A673 (cell line): ENCODE data around the gene CDR2.

Source experiments
- CTCF ChIP-seq: fragments of 300-800, 200-600 bp; sonication (generic); conservative IDR thresholded peaks from 2 replicates; pipeline ENCODE4 v1.5.1; 2017; ENCODE audit warnings: low read depth, mild to moderate bottlenecking, antibody characterized with exemption, low read length, moderate library complexity, mixed read lengths
- EZH2 ChIP-seq: fragments of 200-600 bp; sonication (generic); IDR thresholded peaks from 2 replicates; pipeline ENCODE4 v1.6.1; 2017; ENCODE audit warnings: borderline replicate concordance, low read depth, mild to moderate bottlenecking, mixed read lengths, antibody characterized with exemption, low read length; ENCODE audit not compliant: poor library complexity, severe bottlenecking

- no peak for TF ChIP-seq CTCF
- no peak for TF ChIP-seq EZH2
These were observed 26.1 kb downstream of the CDR2 start for GRCh38 chr16:22348291-22348690.
